Heart left ventricle (tissue), 16 donors: Measurements from ENCODE around the gene ESYT2. TPM values are rescaled to one million over a fixed set of nuclear protein-coding genes. Genes with fewer than 3 reads are reported as not detected.

Experiments used
- ATAC-seq, 4 donors: fragments of 200-7000 bp; cut with Tn5 transposase; one replicate each; pipeline ENCODE4 v1.9.1; 2020 to 2022; ENCODE audit warnings: moderate library complexity in 4 of 4, mild to moderate bottlenecking in 3 of 4, moderate number of reproducible peaks in 1 of 4
- DNase-seq, 5 donors: peaks; one replicate each; pipeline ENCODE4 v3.0.0-alpha.2; 2020
- H3K27ac ChIP-seq, 12 donors: fragments of 200-600 bp; sonication (generic) in 4 of 12; one replicate each; pipeline versions ENCODE4 v1.5.0 to v1.8.0; 2016 to 2022; ENCODE audit warnings: mild to moderate bottlenecking in 2 of 12
- H3K27me3 ChIP-seq, 9 donors: fragments of 200-600 bp; sonication (generic) in 2 of 9; one replicate each; pipeline versions ENCODE4 v1.5.1 to v1.8.0; 2016 to 2022; ENCODE audit warnings: mild to moderate bottlenecking in 3 of 9
- H3K36me3 ChIP-seq, 9 donors: fragments of 200-600 bp; sonication (generic) in 2 of 9; one replicate each; pipeline versions ENCODE4 v1.5.0 to v1.8.0; 2018 to 2022; ENCODE audit warnings: mild to moderate bottlenecking in 2 of 9
- H3K4me1 ChIP-seq, 12 donors: fragments of 200-600 bp; sonication (generic) in 4 of 12; one replicate each; pipeline versions ENCODE4 v1.5.0 to v1.8.0; 2016 to 2022; ENCODE audit warnings: mild to moderate bottlenecking in 3 of 12
- H3K4me3 ChIP-seq, 12 donors: fragments of 200-600 bp; sonication (generic) in 4 of 12; one replicate each; pipeline versions ENCODE4 v1.5.0 to v1.8.0; 2017 to 2022; ENCODE audit warnings: mild to moderate bottlenecking in 9 of 12, moderate library complexity in 4 of 12
- H3K9me3 ChIP-seq, 12 donors: fragments of 200-600 bp; sonication (generic) in 4 of 12; one replicate each; pipeline versions ENCODE4 v1.5.0 to v1.8.0; 2016 to 2022; ENCODE audit warnings: mild to moderate bottlenecking in 1 of 12
- CTCF ChIP-seq, 12 donors: fragments of 200-600 bp; sonication (generic) in 4 of 12; IDR thresholded peaks; one replicate each; pipeline versions ENCODE4 v1.5.0 to v1.8.0; 2018 to 2022; ENCODE audit warnings: antibody characterized with exemption in 12 of 12, mild to moderate bottlenecking in 5 of 12
- POLR2A ChIP-seq, 2 donors: fragments of 450-650 bp; IDR thresholded peaks; one replicate each; pipeline ENCODE4 v1.6.1; 2017; ENCODE audit warnings: antibody characterized with exemption in 2 of 2, mild to moderate bottlenecking in 2 of 2, moderate library complexity in 2 of 2
- WGBS, 4 donors: extraction: QIAGEN DNeasy Blood & Tissue Kit in 2 of 4; methylation state at CpG; one replicate each; pipeline versions ENCODE4 v1.1.5 to v1.1.7; 2013 to 2018; 5-methylcytosine and 5-hydroxymethylcytosine counted together
- intact Hi-C, 10 donors: fragments of 100-400 bp; cut with DNase I; formaldehyde crosslinking; loops; one replicate each; pipeline versions ENCODE4 v1.11.1 to v1.14.2; 2022
- polyA plus RNA-seq, 2 donors: library from polyadenylated mRNA; stranded (reverse); fragments of 200-250 nt; gene quantifications; one replicate each; pipeline ENCODE4 v1.2.3, GENCODE V29; 2013
- total RNA-seq, 9 donors: library from RNA; depleted of rRNA in 2 of 9; stranded (reverse); fragments of >200 nt in 2 of 9; fragmentation: NEBNext Ultra II Directional in 3 of 9; extraction: Animal tissue kit (Norgen Biotek cat#: 25700) in 3 of 9; gene quantifications; one replicate each; pipeline versions ENCODE4 v1.1.0 to v1.2.4, GENCODE V29; 2016 to 2023
- donor health status: ischemic (EF 13 %, LVEDD 7.1; RV severe dilation, severe dysfunction).
- donor health status: healthy with polysubstance abuse.
- donor health status: DM: no; HTN: yes; CAD: no.
- donor health status: DM: no; HTN: no; CAD: no.
- donor health status: ischemic (EF 25% LVEDD 6.9; RV normal size, moderate dysfunction).
- donor health status: ischemic (EF 25% LVEDD 5.7; RV mildly dilated, moderate dysfunction).
- donor health status: healthy.
- donor health status: DM: yes; HTN: yes; CAD: no.
- donor health status: ischemic (EF 35%, LVEDD 5.7; RV mildly dilated, moderate dysfunction).
- donor health status: nonischemic (EF 11% LVEDD 7.7; RV severe dilation, severe dysfunction).
- donor health status: DM: yes; HTN: yes; CAD: no.
- donor health status: PGD.
- donor health status: ischemic (EF 29% LVEDD 5.4; RV normal size, mild dysfunction).
- donor health status: nonischemic (EF 23%, LVEDD 6.1; RV moderate dilation, normal function).

The ESYT2 gene
- total and polyA plus RNA-seq, 11 donors: 16.2 to 91.8 (median 49.8) TPM

GRCh38 chr7:158776474-158776873, 52.8 kb downstream of the ESYT2 start:
- no peak for TF ChIP-seq CTCF (IDR thresholded peaks at IDR 0.05)
- no peak for TF ChIP-seq POLR2A (IDR thresholded peaks at IDR 0.05)
- ATAC-seq (no peak), DNase-seq (no peak)
- peaks cover 0 to 78% (median 51%) of the 10 kb centered on the region in 9 donors for H3K36me3 ChIP-seq
- H3K27ac ChIP-seq: no peak overlapping the region
- WGBS, 4 donors: 96 to 98% (median 97%) methylated on average over 3 of the region's 3 CpGs
- no peaks in the 10 kb centered on the region for H3K9me3 ChIP-seq
- H3K27me3 ChIP-seq: no peaks in the 10 kb centered on the region
- intact Hi-C loops: loop anchor here in 1 of 10 donors (10.0 kb wide), 1 partner anchor 188 kb away; no protein-coding TSS in a partner anchor
- H3K4me3 ChIP-seq: no peak overlapping the region
- H3K4me1 ChIP-seq: peaks cover 0 to 24% (median 19%) of the 10 kb centered on the region in 12 donors

GRCh38 chr7:158774952-158775351, 54.4 kb downstream of the ESYT2 start:
- WGBS, 4 donors: 96 to 98% (median 97%) methylated on average over 5 of the region's 5 CpGs
- Histone ChIP-seq H3K36me3 (peaks cover 0 to 71% (median 49%) of the 10 kb centered on the region in 9 donors), H3K4me3 (no peak overlapping the region), H3K27me3 (no peaks in the 10 kb centered on the region), H3K4me1 (peaks cover 0 to 24% (median 18%) of the 10 kb centered on the region in 12 donors), H3K9me3 (no peaks in the 10 kb centered on the region), H3K27ac (no peak overlapping the region)
- ATAC-seq: no peak
- DNase-seq: no peak
- no peak for TF ChIP-seq CTCF (IDR thresholded peaks at IDR 0.05)
- TF ChIP-seq POLR2A (IDR thresholded peaks at IDR 0.05): no peak
- intact Hi-C loops: loop anchor here in 1 of 10 donors (10.0 kb wide), 1 partner anchor 190 kb away; no protein-coding TSS in a partner anchor

GRCh38 chr7:158772916-158773315, 56.4 kb downstream of the ESYT2 start:
- Histone ChIP-seq H3K4me3 (no peak overlapping the region), H3K27ac (no peak overlapping the region)

More at GRCh38 chr7:158772916-158773315, 56.4 kb downstream of the ESYT2 start:
- Histone ChIP-seq H3K27me3 (no peaks in the 10 kb centered on the region), H3K9me3 (no peaks in the 10 kb centered on the region), H3K4me1 (peaks cover 0 to 4% (median under 1%) of the 10 kb centered on the region in 12 donors), H3K36me3 (peaks cover 0 to 83% (median 64%) of the 10 kb centered on the region in 9 donors)
- 80 to 92% (median 85%) methylated on average over 11 of the region's 11 CpGs for WGBS, 4 donors
- TF ChIP-seq POLR2A (IDR thresholded peaks at IDR 0.05) (no peak), CTCF (IDR thresholded peaks at IDR 0.05) (peak in 1 of 12 donors; percentile 7)
- DNase-seq (no peak), ATAC-seq (no peak)
- intact Hi-C loops: loop anchor here in 1 of 10 donors (10.0 kb wide), 1 partner anchor 192 kb away; no protein-coding TSS in a partner anchor
